Measurements from ENCODE around the gene CENATAC. TPM values are rescaled to one million over a fixed set of nuclear protein-coding genes. Genes with fewer than 3 reads are reported as not detected.
"Not testable (repeated sequence)": the region's sequence is repeated elsewhere in the genome, so short reads cannot be mapped to it uniquely, and the experiment has no call there.

CENATAC gene
- total and polyA plus RNA-seq, 9 of the 15 experiments (the other 6 are each of a cell fraction or from before 2014, with no cell fraction given), result 2.4 to 25.5 (median 13.7) TPM

GRCh38 chr11:118953265-118953664 lies 44.7 kb upstream of the CENATAC start:
- TF ChIP-seq HDAC2 (IDR thresholded peaks at IDR 0.05), result peak; percentile 66; the same call in 1 of the 2 replicates
- peak; percentile 47 to 94; a peak in 3 of 4 replicates for TF ChIP-seq RCOR1 (IDR thresholded peaks at IDR 0.05; ENCODE audit: borderline replicate concordance in 1 of 2, low read depth in 2 of 2, low read length in 2 of 2)
- peak; percentile 95 for TF ChIP-seq RFX1 (IDR thresholded peaks at IDR 0.05)
- TF ChIP-seq BRD4 (IDR thresholded peaks at IDR 0.05), result no peak
- 0 out of 2 replicates have a peak, but pooled peaks have one; percentile 46 for TF ChIP-seq MXI1 (IDR thresholded peaks at IDR 0.05; ENCODE audit: low read depth, low read length)
- no peak for TF ChIP-seq SETDB1 (IDR thresholded peaks at IDR 0.05; ENCODE audit: low read length)
- TF ChIP-seq KDM1A (IDR thresholded peaks at IDR 0.05), result peak; percentile 87 to 93
- TF ChIP-seq RAD51 (IDR thresholded peaks at IDR 0.05; ENCODE audit: borderline replicate concordance, low read depth), result no peak
- no peak for TF ChIP-seq HCFC1 (IDR thresholded peaks at IDR 0.05; ENCODE audit: low read depth, low read length)
- TF ChIP-seq MYNN (IDR thresholded peaks at IDR 0.05), result peak; percentile 54; the same call in 1 of the 2 replicates
- no peak for TF ChIP-seq MYNN (CRISPR knock-in tag; IDR thresholded peaks at IDR 0.05)
- TF ChIP-seq ZNF785 (CRISPR knock-in tag; IDR thresholded peaks at IDR 0.05), result no peak
- no peak for TF ChIP-seq PML (IDR thresholded peaks at IDR 0.05; ENCODE audit: low read length)
- TF ChIP-seq CSDE1 (IDR thresholded peaks at IDR 0.05), result peak in 1 of 2 experiments; percentile 79; a peak in 2 of 4 replicates
- no peak for TF ChIP-seq ZNF253 (CRISPR knock-in tag; conservative IDR thresholded peaks at IDR 0.05)
- H4K20me1 ChIP-seq (replicated peaks; ENCODE audit: control insufficient read depth, insufficient read depth, low read length), result no peaks in the 10 kb centered on the region; the same call in none of the 2 replicates
- CTCF ChIA-PET (ENCODE audit: low intra/inter-chr PET ratio), result no interaction called here
- H3K4me2 ChIP-seq (ENCODE audit: insufficient read depth, low read length), result no peak overlapping the region
- no peak overlapping the region for H3K9ac ChIP-seq (ENCODE audit: insufficient read depth in 1 of 2, low read depth in 2 of 2, low read length in 2 of 2)
- POLR2A ChIA-PET, result interaction anchor here (0.6 kb wide), 1 partner anchor 8 kb away, joined by 4 read pairs; no protein-coding TSS in a partner anchor
- H3K79me2 ChIP-seq (ENCODE audit: control insufficient read depth, insufficient read depth, low read length), result no peaks in the 10 kb centered on the region
- H3K27ac ChIP-seq (ENCODE audit: extremely low read depth, low read depth, low read length), result no peak overlapping the region
- no peak overlapping the region for H3K4me3 ChIP-seq
- H2AFZ ChIP-seq (ENCODE audit: low read depth, low read length), result no peak overlapping the region
- in situ Hi-C loops (cut with MboI) (no loop called here), intact Hi-C loops (cut with micrococcal nuclease) (loop anchor here (10.0 kb wide), 1 partner anchor 298 kb away; no protein-coding TSS in a partner anchor)
- H3K4me1 ChIP-seq (replicated peaks in 1 of 2; ENCODE audit: control insufficient read depth in 2 of 2, insufficient read depth in 2 of 2, low read length in 2 of 2), result peaks cover 0 to 14% of the 10 kb centered on the region in 2 experiments; a peak in 3 of 5 replicates
- peak; percentile 65 for FAIRE-seq
- peaks cover 14 to 33% of the 10 kb centered on the region in 2 experiments; a peak in 4 of 5 replicates for H3K27me3 ChIP-seq (ENCODE audit: control insufficient read depth in 2 of 2, insufficient read depth in 2 of 2, low read length in 2 of 2)
- WGBS (ENCODE audit: insufficient coverage, low coverage, missing lambda C conversion rate), result 0% methylated on average over 2 of the region's 6 CpGs
- H3K9me1 ChIP-seq (ENCODE audit: control insufficient read depth, insufficient read depth, low read length), result no peaks in the 10 kb centered on the region
- no peaks in the 10 kb centered on the region for H3K9me3 ChIP-seq (replicated peaks; ENCODE audit: control insufficient read depth, insufficient read depth, low read depth, low read length)
- H3K36me3 ChIP-seq (ENCODE audit: control insufficient read depth, insufficient read depth, low read length), result no peaks in the 10 kb centered on the region
- DNase-seq (ENCODE audit: extremely low read depth in 1 of 4, low spot score in 3 of 4), result peak in 3 of 4 experiments; percentile 39 to 59 (median 42)
- no TSS peak for BruUV-seq (replicated peaks)
- peak; percentile 57 for ATAC-seq

- Histone ChIP-seq H3K27me3 (ENCODE audit: control insufficient read depth in 2 of 2, insufficient read depth in 2 of 2, low read length in 2 of 2) (peaks cover 14 to 32% of the 10 kb centered on the region in 2 experiments; a peak in 4 of 5 replicates), H3K4me1 (replicated peaks in 1 of 2; ENCODE audit: control insufficient read depth in 2 of 2, insufficient read depth in 2 of 2, low read length in 2 of 2) (peaks cover 0 to 14% of the 10 kb centered on the region in 2 experiments; a peak in 3 of 5 replicates)
- ATAC-seq; POLR2A ChIA-PET; H3K36me3 ChIP-seq (ENCODE audit: control insufficient read depth, insufficient read depth, low read length); H4K20me1 ChIP-seq (replicated peaks; ENCODE audit: control insufficient read depth, insufficient read depth, low read length); BruUV-seq (replicated peaks); DNase-seq (ENCODE audit: extremely low read depth in 1 of 4, low spot score in 3 of 4); H2AFZ ChIP-seq (ENCODE audit: low read depth, low read length); H3K79me2 ChIP-seq (ENCODE audit: control insufficient read depth, insufficient read depth, low read length); H3K4me3 ChIP-seq; CTCF ChIA-PET (ENCODE audit: low intra/inter-chr PET ratio); H3K27ac ChIP-seq (ENCODE audit: extremely low read depth, low read depth, low read length); H3K9me3 ChIP-seq (replicated peaks; ENCODE audit: control insufficient read depth, insufficient read depth, low read depth, low read length); in situ Hi-C loops (cut with MboI); H3K4me2 ChIP-seq (ENCODE audit: insufficient read depth, low read length); H3K9me1 ChIP-seq (ENCODE audit: control insufficient read depth, insufficient read depth, low read length); H3K9ac ChIP-seq (ENCODE audit: insufficient read depth in 1 of 2, low read depth in 2 of 2, low read length in 2 of 2): not testable (repeated sequence)
- peak; percentile 32 for FAIRE-seq
- WGBS (ENCODE audit: insufficient coverage, low coverage, missing lambda C conversion rate), result 6% methylated on average over 6 of the region's 6 CpGs
- intact Hi-C loops (cut with micrococcal nuclease), result loop anchor here (10.0 kb wide), 1 partner anchor 299 kb away; no protein-coding TSS in a partner anchor
These were observed 44.0 kb upstream of the CENATAC start for GRCh38 chr11:118953976-118954375.
